ENCODE data around the gene BHLHA15.

- no peak for TF ChIP-seq CTCF (IDR thresholded peaks at IDR 0.05)
- no peak for TF ChIP-seq POLR2A (IDR thresholded peaks at IDR 0.05)
- TF ChIP-seq POLR2AphosphoS5 (IDR thresholded peaks at IDR 0.05) = no peak
Measured at GRCh38 chr7:98203261-98203963, 7.8 kb upstream of the BHLHA15 start.

Data from breast epithelium (tissue), 3 donors.